Bronchial smooth muscle cell (primary cell): Measurements from ENCODE around the gene KLK8. TPM values are rescaled to one million over a fixed set of nuclear protein-coding genes. Genes with fewer than 3 reads are reported as not detected.

Experiments used
- total RNA-seq: library from RNA; depleted of rRNA; stranded (reverse); fragments of >200 nt; gene quantifications from 2 replicates; pipeline ENCODE4 v1.2.1, GENCODE V29; 2014

Gene KLK8, protein sequence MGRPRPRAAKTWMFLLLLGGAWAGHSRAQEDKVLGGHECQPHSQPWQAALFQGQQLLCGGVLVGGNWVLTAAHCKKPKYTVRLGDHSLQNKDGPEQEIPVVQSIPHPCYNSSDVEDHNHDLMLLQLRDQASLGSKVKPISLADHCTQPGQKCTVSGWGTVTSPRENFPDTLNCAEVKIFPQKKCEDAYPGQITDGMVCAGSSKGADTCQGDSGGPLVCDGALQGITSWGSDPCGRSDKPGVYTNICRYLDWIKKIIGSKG
- not detected in 2 replicates for total RNA-seq

DNA sequence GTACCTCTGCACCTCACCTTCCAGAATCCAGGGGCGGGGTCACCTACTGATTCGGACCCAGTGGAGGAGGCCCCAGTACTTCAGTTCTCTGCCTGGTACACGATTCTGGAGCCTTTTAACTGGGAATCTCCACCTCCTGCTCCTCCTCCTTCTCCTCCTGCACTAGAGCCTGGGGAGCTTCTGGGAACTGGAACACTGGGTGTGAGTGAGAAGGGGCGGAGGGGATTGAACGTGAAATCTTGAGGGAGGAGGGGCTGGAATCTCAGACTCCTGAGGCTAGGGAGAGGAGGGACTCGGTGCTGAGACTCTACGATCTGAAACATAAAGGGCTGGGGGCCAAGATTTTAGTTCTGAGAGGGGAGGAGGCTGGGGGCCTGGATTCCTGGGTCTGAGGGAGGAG is at the start of gene KLK8:
TSS of gene KLK8 (minus strand) at position 90 of the 400 bp plus-strand sequence. CDS start 437 bp downstream, outside the sequence.

DNA sequence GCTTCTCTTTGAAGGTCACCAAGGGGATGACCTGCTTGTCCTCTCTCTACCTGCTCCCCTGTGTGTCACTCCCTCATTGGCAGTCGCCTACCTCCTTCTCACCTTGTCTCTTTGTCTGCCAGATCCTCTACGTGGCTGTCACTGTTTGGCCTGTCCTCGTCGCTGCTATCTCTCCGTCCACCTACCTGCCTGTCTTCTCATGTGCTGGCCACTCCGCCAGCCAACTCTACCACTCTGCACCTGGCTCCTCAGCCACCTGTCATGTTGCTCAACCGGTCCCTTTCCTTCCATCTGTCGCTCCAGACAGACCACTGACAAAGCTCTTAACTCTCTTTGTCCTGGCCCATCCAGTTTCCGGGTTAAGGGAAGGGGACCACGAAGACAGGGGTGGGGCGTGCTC is 33.3 kb upstream of the KLK8 start, which contains the start of gene KLK12:
TSS of gene KLK12 (minus strand) at position 299 of the 400 bp plus-strand sequence. CDS start 381 bp downstream, outside the sequence.

DNA sequence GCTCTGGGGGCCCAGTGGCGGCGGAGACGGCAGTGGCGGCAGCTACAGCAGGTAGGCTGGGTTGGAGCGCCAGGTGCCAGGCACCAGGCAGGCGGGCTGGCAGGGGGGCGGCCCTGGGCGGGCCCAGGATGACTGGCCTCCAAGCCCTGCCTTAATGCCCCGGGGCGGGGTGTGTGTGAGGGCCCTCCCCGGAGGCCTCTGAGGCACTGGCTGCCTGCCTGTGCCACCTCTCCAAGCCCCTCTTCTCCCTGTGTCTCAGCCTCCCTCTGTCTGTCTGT is 25.1 kb upstream of the KLK8 start, which contains the start of gene KLK11:
TSS of gene KLK11 (minus strand) at position 63 of the 278 bp plus-strand sequence. CDS start 985 bp downstream, outside the sequence.

DNA sequence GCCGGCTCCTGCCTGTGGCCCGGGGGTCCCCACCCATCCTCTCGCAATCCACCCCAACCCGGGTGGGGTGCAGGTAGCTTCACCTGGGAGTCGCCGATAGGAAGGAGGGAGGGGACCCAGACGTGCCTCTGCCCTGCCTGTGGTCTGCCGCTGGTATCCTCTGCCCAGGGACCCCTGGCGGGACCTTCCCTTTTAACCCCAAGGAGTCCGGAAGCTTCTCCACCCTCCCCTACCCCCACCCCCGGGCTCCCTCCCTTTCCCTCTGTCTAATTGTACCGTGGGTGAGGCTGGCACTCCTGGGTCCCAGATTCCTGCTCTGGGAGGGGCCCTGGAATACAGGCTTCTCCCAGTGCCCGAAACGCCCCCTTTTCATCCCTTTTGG is 18.1 kb upstream of the KLK8 start, which contains the start of gene KLK10:
TSS of gene KLK10 (minus strand) at position 166 of the 382 bp plus-strand sequence. CDS start 579 bp downstream, outside the sequence.

DNA sequence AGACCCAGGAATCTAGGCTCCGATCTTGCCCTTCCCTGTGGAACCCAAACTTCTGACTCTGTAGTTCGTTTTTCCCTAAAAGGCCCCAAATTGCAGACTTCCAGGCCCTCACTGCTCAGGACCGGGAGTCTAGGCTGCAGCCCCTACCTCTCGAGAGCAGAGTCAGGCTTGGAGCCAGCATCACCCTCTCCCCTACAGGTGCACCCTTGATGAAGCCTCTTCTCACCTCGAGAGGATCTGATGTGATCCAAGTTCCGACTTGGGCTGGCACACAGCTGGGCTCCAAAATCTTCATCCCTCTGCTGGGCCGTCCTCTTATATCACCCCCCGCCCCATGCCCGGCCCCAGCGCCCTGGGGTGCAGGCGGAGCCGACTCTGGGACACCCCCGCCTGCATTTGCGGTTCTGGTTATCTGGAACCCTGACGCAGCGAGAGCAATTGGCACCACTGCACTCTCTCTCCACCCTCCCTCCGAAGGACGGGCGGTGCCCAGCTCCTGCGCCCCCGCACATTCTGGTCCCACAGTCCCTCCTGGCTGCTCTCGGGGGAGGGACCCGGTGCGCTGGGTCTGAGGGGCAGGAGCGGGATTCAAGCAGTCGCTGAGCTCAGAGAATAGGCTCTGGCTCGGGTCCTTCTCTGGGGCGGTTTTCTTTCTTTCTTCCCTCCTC is 17.6 kb downstream of the KLK8 start, which contains the start of gene KLK7:
TSS of gene KLK7 (minus strand) at position 293 of the 668 bp plus-strand sequence. CDS start 1,518 bp downstream, outside the sequence.

DNA sequence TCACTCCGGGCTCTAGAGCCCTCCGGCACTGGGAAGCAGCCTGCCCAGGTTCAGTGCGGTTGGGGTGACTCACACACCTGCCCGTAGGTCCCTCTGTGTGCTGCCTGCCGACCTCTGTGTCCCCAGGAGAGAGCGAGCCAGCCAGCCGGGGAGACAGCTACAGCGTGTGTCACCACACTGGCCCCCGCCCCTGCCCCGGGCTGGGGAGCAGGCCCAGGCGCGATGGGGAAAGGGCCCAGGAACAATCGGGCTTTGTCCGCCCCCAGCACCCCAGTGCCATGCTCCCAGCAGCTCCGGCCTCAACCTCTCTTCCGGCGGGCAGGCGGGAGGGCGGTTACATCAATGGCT is 32.0 kb downstream of the KLK8 start, which contains the start of gene KLK6:
TSS of gene KLK6 (minus strand) at position 179 of the 348 bp plus-strand sequence. CDS start 1,487 bp downstream, outside the sequence.

DNA sequence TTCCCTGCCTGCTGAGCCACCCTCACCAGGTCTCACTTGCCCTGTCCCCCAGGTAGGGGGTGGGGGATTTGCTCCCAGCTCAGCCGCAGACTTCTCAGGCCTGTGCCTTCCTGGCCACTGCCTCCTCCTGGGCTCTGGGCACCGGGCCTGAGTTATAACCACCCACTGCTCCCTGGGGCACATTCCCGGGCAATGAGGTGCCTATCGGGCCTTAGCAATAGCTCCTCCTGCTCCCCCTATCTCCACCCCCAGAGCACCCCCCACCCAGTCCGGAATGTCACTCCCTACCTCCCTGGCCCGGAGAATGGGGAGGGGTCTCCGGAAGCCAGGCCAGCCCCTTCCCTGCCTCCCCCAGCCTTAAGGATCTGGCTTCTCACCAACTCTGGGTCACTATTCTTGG is 48.5 kb downstream of the KLK8 start, which contains the start of gene KLK5:
TSS of gene KLK5 (minus strand) at position 129 of the 400 bp plus-strand sequence. CDS start 381 bp downstream, outside the sequence.

Other genes with a start within 250 kb of the KLK8 start
- gene GPR32, start 231.1 kb downstream of the KLK8 start, total RNA-seq: not detected in 2 replicates
- not detected in 2 replicates for gene ACP4, start 211.2 kb downstream of the KLK8 start, total RNA-seq
- not detected in 2 replicates for gene KLK1, start 177.8 kb downstream of the KLK8 start, total RNA-seq
- 0.09 TPM in 1 of 2 replicates, not detected in the other for gene KLK15, start 168.0 kb downstream of the KLK8 start, total RNA-seq
- 0.09 TPM in 1 of 2 replicates, not detected in the other for gene KLK3, start 146.7 kb downstream of the KLK8 start, total RNA-seq
- gene KLK2, start 128.2 kb downstream of the KLK8 start, total RNA-seq: not detected in 2 replicates
- gene KLK4, start 90.2 kb downstream of the KLK8 start, total RNA-seq: not detected in 2 replicates
- 0.34 TPM in 1 of 2 replicates, not detected in the other for gene KLK5, start 48.6 kb downstream of the KLK8 start, total RNA-seq
- not detected in 2 replicates for gene KLK6, start 32.0 kb downstream of the KLK8 start, total RNA-seq
- gene KLK7, start 17.7 kb downstream of the KLK8 start, total RNA-seq: not detected in 2 replicates
- gene KLK10, start 18.1 kb upstream of the KLK8 start, total RNA-seq: not detected in 2 replicates
- gene KLK11, start 25.0 kb upstream of the KLK8 start, total RNA-seq: 0.17 TPM in 1 of 2 replicates, not detected in the other
- not detected in 2 replicates for gene KLK12, start 33.4 kb upstream of the KLK8 start, total RNA-seq
- not detected in 2 replicates for gene KLK13, start 63.5 kb upstream of the KLK8 start, total RNA-seq
- not detected in 2 replicates for gene KLK14, start 81.3 kb upstream of the KLK8 start, total RNA-seq
- gene CTU1, start 106.8 kb upstream of the KLK8 start, total RNA-seq: 2.4 and 4.3 TPM in 2 replicates
- under 0.01 TPM in 1 of 2 replicates, not detected in the other for gene SIGLEC9, start 123.3 kb upstream of the KLK8 start, total RNA-seq
- gene SIGLEC7, start 140.7 kb upstream of the KLK8 start, total RNA-seq: not detected in 2 replicates
- gene CD33, start 223.5 kb upstream of the KLK8 start, total RNA-seq: not detected in 2 replicates
- not detected in 2 replicates for gene SIGLECL1, start 249.5 kb upstream of the KLK8 start, total RNA-seq